Endodermal cell (in vitro differentiated cells): ENCODE data around the gene EPHA4. TPM values are rescaled to one million over a fixed set of nuclear protein-coding genes. Genes with fewer than 3 reads are reported as not detected.

Experiments used
- DNase-seq: peaks from one replicate; pipeline ENCODE4 v3.0.0-alpha.2; 2017
- H3K27ac ChIP-seq: 2 replicates; pipeline ENCODE4 v1.5.1; 2013; ENCODE audit warnings: mild to moderate bottlenecking, low read depth, low read length, moderate library complexity
- H3K27me3 ChIP-seq: 2 replicates; pipeline ENCODE4 v1.6.1; 2013; ENCODE audit warnings: mild to moderate bottlenecking, low read length, moderate library complexity; ENCODE audit not compliant: insufficient read depth, control insufficient read depth, poor library complexity, severe bottlenecking
- H3K36me3 ChIP-seq: 2 replicates; pipeline ENCODE4 v1.7.0; 2013; ENCODE audit warnings: mild to moderate bottlenecking, low read length, moderate library complexity; ENCODE audit not compliant: control insufficient read depth, insufficient read depth
- H3K4me1 ChIP-seq: one replicate; pipeline ENCODE4 v1.7.0; 2013; ENCODE audit warnings: low read length; ENCODE audit not compliant: control insufficient read depth, insufficient read depth
- H3K4me3 ChIP-seq: 2 replicates; pipeline ENCODE4 v1.5.1; 2013; ENCODE audit warnings: mild to moderate bottlenecking, low read length, moderate library complexity
- H3K9ac ChIP-seq: 2 replicates; pipeline ENCODE4 v1.6.1; 2013; ENCODE audit warnings: mild to moderate bottlenecking, low read length, moderate library complexity; ENCODE audit not compliant: poor library complexity, severe bottlenecking; ENCODE audit errors: extremely low read depth
- H3K9me3 ChIP-seq: 2 replicates; pipeline ENCODE4 v1.6.1; 2013; ENCODE audit warnings: mild to moderate bottlenecking, low read length, moderate library complexity; ENCODE audit not compliant: control insufficient read depth
- H3K27ac Mint-ChIP-seq: 2 replicates; pipeline ENCODE4 v1.8.0; 2020; ENCODE audit warnings: mixed read lengths
- H3K27me3 Mint-ChIP-seq: 2 replicates; pipeline ENCODE4 v1.8.0; 2021; ENCODE audit warnings: mild to moderate bottlenecking, mixed read lengths; ENCODE audit not compliant: insufficient read depth
- H3K36me3 Mint-ChIP-seq: 2 replicates; pipeline ENCODE4 v1.8.0; 2020; ENCODE audit warnings: low read depth, mixed read lengths
- H3K4me1 Mint-ChIP-seq: 2 replicates; pipeline ENCODE4 v1.8.0; 2020; ENCODE audit warnings: mixed read lengths
- H3K4me3 Mint-ChIP-seq: 2 replicates; pipeline ENCODE4 v1.8.0; 2020; ENCODE audit warnings: mild to moderate bottlenecking, moderate library complexity, mixed read lengths
- H3K9me3 Mint-ChIP-seq: 2 replicates; pipeline ENCODE4 v1.8.0; 2020; ENCODE audit warnings: mild to moderate bottlenecking, mixed read lengths
- CTCF ChIP-seq: fragments of 200-600 bp; sonication (generic); conservative IDR thresholded peaks from 2 replicates; pipeline ENCODE4 v1.5.0; 2021; ENCODE audit warnings: antibody characterized with exemption, mild to moderate bottlenecking
- WGBS, 2 experiments: methylation state at CpG; one replicate each; pipeline versions ENCODE4 v1.1.5 to v1.1.7; 2013; ENCODE audit warnings: missing lambda C conversion rate in 2 of 2, mixed read lengths in 1 of 2; ENCODE audit not compliant: insufficient coverage in 1 of 2, insufficient read length in 1 of 2; 5-methylcytosine and 5-hydroxymethylcytosine counted together
- total RNA-seq, 2 donors: library from RNA; stranded (reverse); fragmentation: NEBNext Ultra II Directional in 1 of 2; extraction: Animal tissue kit (Norgen Biotek cat#: 25700) in 1 of 2; gene quantifications; 2 replicates in 1 of 2; 3 replicates in 1 of 2; pipeline ENCODE4 v1.2.1, GENCODE V29; 2021

The EPHA4 gene
- total RNA-seq, 2 donors from 2014 or later: 74.1 to 87.3 TPM

GRCh38 chr2:221390878-221391277 lies 181.2 kb downstream of the EPHA4 start:
- DNase-seq: no peak
- no peak for TF ChIP-seq CTCF
- Mint-ChIP-seq H3K27me3 (no peaks in the 10 kb centered on the region), H3K9me3 (no peaks in the 10 kb centered on the region), H3K36me3 (no peaks in the 10 kb centered on the region), H3K4me3 (no peak overlapping the region), H3K4me1 (peaks cover 42% of the 10 kb centered on the region), H3K27ac (no peak overlapping the region)
- H3K9me3 ChIP-seq: no peaks in the 10 kb centered on the region
- H3K27me3 ChIP-seq: no peaks in the 10 kb centered on the region
- H3K36me3 ChIP-seq: no peaks in the 10 kb centered on the region
- peaks cover 13% of the 10 kb centered on the region for H3K4me1 ChIP-seq
- 80 to 83% methylated on average over 2 to 4 of the region's 4 CpGs for WGBS, 2 experiments
- H3K27ac ChIP-seq: no peak overlapping the region
- no peak overlapping the region for H3K4me3 ChIP-seq
- H3K9ac ChIP-seq: no peak overlapping the region

DNA sequence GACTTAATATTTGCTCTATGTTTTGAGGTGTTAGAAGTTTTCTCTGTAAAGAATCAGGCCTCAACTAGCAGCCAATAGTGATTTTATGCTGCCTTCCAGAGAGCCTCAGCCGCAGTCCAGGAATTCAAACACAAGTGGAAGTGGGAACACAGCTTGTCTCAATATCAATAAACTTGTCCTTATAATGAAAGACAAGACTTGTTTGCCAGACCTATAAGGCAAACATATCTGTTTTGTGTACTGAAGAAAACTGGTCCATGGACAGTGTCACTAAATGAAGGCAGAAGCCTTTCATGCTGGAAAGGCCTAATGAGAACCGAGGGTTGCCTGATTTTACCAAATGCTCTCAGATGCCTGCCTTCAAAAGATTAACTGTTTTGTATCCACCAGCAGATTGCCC lies 182.2 kb downstream of the EPHA4 start:
- Mint-ChIP-seq H3K4me1 (peaks cover 46% of the 10 kb centered on the region), H3K27me3 (no peaks in the 10 kb centered on the region), H3K27ac (no peak overlapping the region), H3K9me3 (no peaks in the 10 kb centered on the region), H3K36me3 (no peaks in the 10 kb centered on the region), H3K4me3 (no peak overlapping the region)
- H3K27ac ChIP-seq: no peak overlapping the region
- peaks cover 16% of the 10 kb centered on the region for H3K4me1 ChIP-seq
- WGBS, 2 experiments: 87 to 93% methylated on average over 2 of the region's 2 CpGs
- H3K9me3 ChIP-seq: no peaks in the 10 kb centered on the region
- no peak for TF ChIP-seq CTCF
- no peak overlapping the region for H3K4me3 ChIP-seq
- no peaks in the 10 kb centered on the region for H3K27me3 ChIP-seq
- no peak for DNase-seq
- no peak overlapping the region for H3K9ac ChIP-seq
- no peaks in the 10 kb centered on the region for H3K36me3 ChIP-seq

DNA sequence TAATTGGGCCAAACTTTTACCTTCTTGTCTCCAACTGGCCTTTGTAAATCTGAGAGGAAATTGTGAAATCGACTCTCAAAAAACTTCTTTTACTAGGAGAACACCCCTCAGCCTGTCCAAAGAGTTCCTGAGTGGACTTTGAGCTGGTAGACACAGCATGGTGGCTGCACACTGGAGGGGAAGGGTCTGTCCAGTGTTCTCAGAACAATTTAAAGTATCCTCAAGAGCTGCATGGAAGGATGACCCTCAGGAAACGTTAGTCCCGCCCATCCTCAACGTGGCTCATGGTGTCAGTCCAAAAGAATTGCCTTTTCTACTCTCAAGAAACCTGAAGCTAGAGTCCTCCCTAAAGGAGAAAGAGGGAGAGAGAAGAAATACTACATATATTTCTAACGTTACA lies 182.7 kb downstream of the EPHA4 start:
- H3K9ac ChIP-seq: no peak overlapping the region
- Mint-ChIP-seq H3K4me1 (peaks cover 46% of the 10 kb centered on the region), H3K27me3 (no peaks in the 10 kb centered on the region), H3K4me3 (no peak overlapping the region), H3K27ac (no peak overlapping the region), H3K36me3 (no peaks in the 10 kb centered on the region), H3K9me3 (no peaks in the 10 kb centered on the region)
- 82 to 86% methylated on average over 2 to 5 of the region's 5 CpGs for WGBS, 2 experiments
- H3K36me3 ChIP-seq: no peaks in the 10 kb centered on the region
- no peak for DNase-seq
- no peak overlapping the region for H3K27ac ChIP-seq
- H3K4me3 ChIP-seq: peak overlapping the region; percentile 16
- no peaks in the 10 kb centered on the region for H3K27me3 ChIP-seq
- H3K9me3 ChIP-seq: no peaks in the 10 kb centered on the region
- H3K4me1 ChIP-seq: peaks cover 16% of the 10 kb centered on the region
- TF ChIP-seq CTCF: no peak
